Measurements from ENCODE around the gene ADRB1.

Gene ADRB1

GRCh38 chr10:114042895-114043531 is 653 bp upstream of the ADRB1 start:
- peaks cover 5% of the 10 kb centered on the region; the same call in 1 of the 2 replicates for H3K9me3 ChIP-seq (ENCODE audit: control insufficient read depth, insufficient read depth, low read length)
- H3K4me1 ChIP-seq (ENCODE audit: control insufficient read depth, low read length), result no peaks in the 10 kb centered on the region
- no peaks in the 10 kb centered on the region for H3F3A ChIP-seq (ENCODE audit: control insufficient read depth, insufficient read depth)
- H3K9me2 ChIP-seq (replicated peaks; ENCODE audit: control insufficient read depth, low read length), result no peaks in the 10 kb centered on the region
- no peak overlapping the region for H3K27ac ChIP-seq (ENCODE audit: low read depth, low read length)
- H3K36me3 ChIP-seq (ENCODE audit: control insufficient read depth, low read length), result no peaks in the 10 kb centered on the region
- no peak overlapping the region for H3K4me3 ChIP-seq (ENCODE audit: low read length)
- no peaks in the 10 kb centered on the region for H3K79me2 ChIP-seq (ENCODE audit: control insufficient read depth, low read length)
- H4K20me1 ChIP-seq (ENCODE audit: control insufficient read depth, insufficient read depth, low read depth, low read length), result no peaks in the 10 kb centered on the region
- peaks cover 22% of the 10 kb centered on the region for H3K27me3 ChIP-seq (ENCODE audit: control insufficient read depth, low read length)
- no peak overlapping the region for H3K4me2 ChIP-seq (ENCODE audit: low read length)
- TF ChIP-seq EZH2phosphoT487 (IDR thresholded peaks at IDR 0.05; ENCODE audit: borderline replicate concordance, low read length), result no peak
- no peak for TF ChIP-seq CTCF (IDR thresholded peaks at IDR 0.05; ENCODE audit: low read depth, low read length, poor library complexity, severe bottlenecking)

- Histone ChIP-seq H3K27ac (ENCODE audit: low read depth, low read length) (no peak overlapping the region), H3K36me3 (ENCODE audit: control insufficient read depth, low read length) (no peaks in the 10 kb centered on the region), H3K9me2 (replicated peaks; ENCODE audit: control insufficient read depth, low read length) (no peaks in the 10 kb centered on the region), H3K79me2 (ENCODE audit: control insufficient read depth, low read length) (no peaks in the 10 kb centered on the region), H4K20me1 (ENCODE audit: control insufficient read depth, insufficient read depth, low read depth, low read length) (no peaks in the 10 kb centered on the region), H3K9me3 (ENCODE audit: control insufficient read depth, insufficient read depth, low read length) (peaks cover 5% of the 10 kb centered on the region; the same call in 1 of the 2 replicates), H3K27me3 (ENCODE audit: control insufficient read depth, low read length) (peaks cover 25% of the 10 kb centered on the region), H3K4me1 (ENCODE audit: control insufficient read depth, low read length) (no peaks in the 10 kb centered on the region), H3K4me3 (ENCODE audit: low read length) (no peak overlapping the region), H3K4me2 (ENCODE audit: low read length) (no peak overlapping the region), H3F3A (ENCODE audit: control insufficient read depth, insufficient read depth) (no peaks in the 10 kb centered on the region)
- TF ChIP-seq CTCF (IDR thresholded peaks at IDR 0.05; ENCODE audit: low read depth, low read length, poor library complexity, severe bottlenecking) (no peak), EZH2phosphoT487 (IDR thresholded peaks at IDR 0.05; ENCODE audit: borderline replicate concordance, low read length) (no peak)
Measured at GRCh38 chr10:114044247-114045135, 825 bp downstream of the ADRB1 start.

- Histone ChIP-seq H3K4me1 (ENCODE audit: control insufficient read depth, low read length) (no peaks in the 10 kb centered on the region), H3K9me2 (replicated peaks; ENCODE audit: control insufficient read depth, low read length) (no peaks in the 10 kb centered on the region), H3K9me3 (ENCODE audit: control insufficient read depth, insufficient read depth, low read length) (peaks cover 5% of the 10 kb centered on the region; the same call in 1 of the 2 replicates), H3K79me2 (ENCODE audit: control insufficient read depth, low read length) (no peaks in the 10 kb centered on the region), H3K27ac (ENCODE audit: low read depth, low read length) (no peak overlapping the region), H3K36me3 (ENCODE audit: control insufficient read depth, low read length) (no peaks in the 10 kb centered on the region), H3F3A (ENCODE audit: control insufficient read depth, insufficient read depth) (no peaks in the 10 kb centered on the region), H3K27me3 (ENCODE audit: control insufficient read depth, low read length) (peaks cover 24% of the 10 kb centered on the region), H3K4me3 (ENCODE audit: low read length) (no peak overlapping the region), H3K4me2 (ENCODE audit: low read length) (no peak overlapping the region), H4K20me1 (ENCODE audit: control insufficient read depth, insufficient read depth, low read depth, low read length) (no peaks in the 10 kb centered on the region)
- TF ChIP-seq EZH2phosphoT487 (IDR thresholded peaks at IDR 0.05; ENCODE audit: borderline replicate concordance, low read length) (no peak), CTCF (IDR thresholded peaks at IDR 0.05; ENCODE audit: low read depth, low read length, poor library complexity, severe bottlenecking) (no peak)
Measured at GRCh38 chr10:114045136-114046086, 1.7 kb downstream of the ADRB1 start.

All from DOHH2 (cell line).